SU-DHL-6 (cell line): ENCODE measurements around the gene SPNS2.

Experiments
- CTCF ChIP-seq: fragments of 200-600 bp; sonication (generic); IDR thresholded peaks from one replicate; pipeline ENCODE4 v1.5.1; 2017; ENCODE audit warnings: antibody characterized with exemption, mild to moderate bottlenecking, low read length, moderate library complexity; ENCODE audit not compliant: insufficient read depth, poor library complexity, severe bottlenecking
- EZH2phosphoT487 ChIP-seq: fragments of 200-600 bp; sonication (generic), shearing (Covaris generic); conservative IDR thresholded peaks from 2 replicates; pipeline ENCODE4 v1.6.1; 2018; ENCODE audit warnings: mild to moderate bottlenecking, antibody characterized with exemption, low read length, moderate library complexity, mixed read lengths

- TF ChIP-seq CTCF (no peak), EZH2phosphoT487 (no peak)
Observed at GRCh38 chr17:4572131-4572530, 73.5 kb downstream of the SPNS2 start.
